B cell (primary cell): ENCODE data around the gene CCDC102A. TPM values are rescaled to one million over a fixed set of nuclear protein-coding genes. Genes with fewer than 3 reads are reported as not detected.

ENCODE experiments used
- ATAC-seq: fragments of 200-7000 bp; cut with Tn5 transposase; one replicate; pipeline ENCODE4 v1.10.0; 2021; ENCODE audit warnings: low read depth, mild to moderate bottlenecking, moderate number of reproducible peaks, moderate library complexity
- CTCF ChIA-PET: fragments of 350-600 bp; sonication (Branson Sonifier 250); formaldehyde crosslinking; loops from one replicate; lab custom pipeline; 2021; ENCODE audit warnings: antibody characterized with exemption, inconsistent platforms; lab: Charles Lee
- POLR2A ChIA-PET: fragments of 350-600 bp; sonication (Branson Sonifier 250); formaldehyde crosslinking; loops from one replicate; lab custom pipeline; 2021; ENCODE audit warnings: antibody characterized with exemption; lab: Charles Lee
- DNase-seq: peaks from one replicate; pipeline ENCODE4 v3.0.0; 2013
- H2AFZ ChIP-seq: 2 replicates; pipeline ENCODE4 v1.6.1; 2012; ENCODE audit warnings: mild to moderate bottlenecking, low read depth, low read length; ENCODE audit not compliant: insufficient read depth, poor library complexity, severe bottlenecking
- H3K27ac ChIP-seq, 2 donors: 1 replicate in 1 of 2; 2 replicates in 1 of 2; pipeline ENCODE4 v1.5.1; 2012 to 2013; ENCODE audit warnings: low read length in 2 of 2, mild to moderate bottlenecking in 2 of 2, moderate library complexity in 1 of 2
- H3K27me3 ChIP-seq, 4 experiments: fragments of 200-600 bp in 1 of 4; sonication (generic) in 1 of 4; replicated peaks in 1 of 4; 1 replicate in 2 of 4; 2 replicates in 2 of 4; pipeline versions ENCODE4 v1.6.1 to v1.7.0; 2013 to 2016; ENCODE audit warnings: low read length in 3 of 4, mild to moderate bottlenecking in 2 of 4, mixed read lengths in 1 of 4, moderate library complexity in 1 of 4; ENCODE audit not compliant: insufficient read depth in 4 of 4, control insufficient read depth in 3 of 4; ENCODE audit errors: control extremely low read depth in 1 of 4
- H3K36me3 ChIP-seq, 2 experiments: replicated peaks in 1 of 2; 1 replicate in 1 of 2; 2 replicates in 1 of 2; pipeline versions ENCODE4 v1.6.1 to v1.7.1; 2013; ENCODE audit warnings: low read length in 1 of 2; ENCODE audit not compliant: insufficient read depth in 2 of 2, control insufficient read depth in 1 of 2; ENCODE audit errors: control extremely low read depth in 1 of 2, extremely low read depth in 1 of 2
- H3K4me1 ChIP-seq, 2 donors: fragments of 200-600 bp in 1 of 2; sonication (generic) in 1 of 2; 1 replicate in 1 of 2; 2 replicates in 1 of 2; pipeline versions ENCODE4 v1.5.1 to v1.6.1; 2013 to 2017; ENCODE audit warnings: low read length in 2 of 2; ENCODE audit not compliant: control insufficient read depth in 2 of 2, insufficient read depth in 2 of 2
- H3K4me2 ChIP-seq: replicated peaks from 2 replicates; pipeline ENCODE3; 2012; ENCODE audit warnings: mild to moderate bottlenecking, low read depth, low read length; ENCODE audit not compliant: poor library complexity, severe bottlenecking
- H3K4me3 ChIP-seq, 5 experiments: fragments of 200-600 bp in 1 of 5; sonication (generic) in 1 of 5; 1 replicate in 3 of 5; 2 replicates in 2 of 5; pipeline versions ENCODE4 v1.5.1 to v1.7.0; 2011 to 2016; ENCODE audit warnings: low read length in 4 of 5, mild to moderate bottlenecking in 4 of 5, low read depth in 2 of 5, control low read depth in 1 of 5, moderate library complexity in 1 of 5; ENCODE audit not compliant: insufficient read depth in 1 of 5; ENCODE audit errors: control extremely low read depth in 1 of 5, extremely low read depth in 1 of 5
- H3K79me2 ChIP-seq: fragments of 200-600 bp; sonication (generic); one replicate; pipeline ENCODE4 v1.6.0; 2016; ENCODE audit warnings: low read length; ENCODE audit not compliant: control insufficient read depth, insufficient read depth
- H3K9ac ChIP-seq: fragments of 200-600 bp; sonication (generic); 2 replicates; pipeline ENCODE4 v1.6.1; 2017; ENCODE audit warnings: mild to moderate bottlenecking, low read length, moderate library complexity
- H3K9me3 ChIP-seq, 3 donors: one replicate each; pipeline versions ENCODE4 v1.6.1 to v1.7.1; 2013; ENCODE audit warnings: low read length in 2 of 3; ENCODE audit not compliant: control insufficient read depth in 2 of 3, insufficient read depth in 1 of 3; ENCODE audit errors: control extremely low read depth in 1 of 3
- H4K20me1 ChIP-seq: 2 replicates; pipeline ENCODE4 v1.6.0; 2012; ENCODE audit warnings: mild to moderate bottlenecking, low read length; ENCODE audit not compliant: insufficient read depth, control insufficient read depth, poor library complexity, severe bottlenecking
- H3K27ac Mint-ChIP-seq: one replicate; pipeline ENCODE4 v1.8.0; 2021; ENCODE audit warnings: mixed read lengths
- H3K27me3 Mint-ChIP-seq: one replicate; pipeline ENCODE4 v1.8.0; 2021; ENCODE audit warnings: mixed read lengths
- H3K4me1 Mint-ChIP-seq: one replicate; pipeline ENCODE4 v1.8.0; 2021; ENCODE audit warnings: mixed read lengths
- H3K4me3 Mint-ChIP-seq: one replicate; pipeline ENCODE4 v1.8.0; 2021; ENCODE audit warnings: mixed read lengths
- H3K9me3 Mint-ChIP-seq: one replicate; pipeline ENCODE4 v1.8.0; 2022; ENCODE audit warnings: mixed read lengths; ENCODE audit not compliant: insufficient read depth
- EZH2 ChIP-seq: IDR thresholded peaks from 2 replicates; pipeline ENCODE4 v1.6.1; 2012; ENCODE audit warnings: borderline replicate concordance, low read depth, mild to moderate bottlenecking, moderate library complexity, low read length; ENCODE audit not compliant: insufficient read depth, poor library complexity, severe bottlenecking
- WGBS: methylation state at CpG from one replicate; pipeline ENCODE4 v1.1.5; 2013; ENCODE audit warnings: missing lambda C conversion rate; ENCODE audit not compliant: insufficient coverage; 5-methylcytosine and 5-hydroxymethylcytosine counted together
- intact Hi-C: fragments of 100-400 bp; cut with micrococcal nuclease; formaldehyde crosslinking; loops from one replicate; pipeline ENCODE4 v1.10.0; 2022
- polyA plus RNA-seq: library from polyadenylated mRNA; depleted of rRNA; stranded (reverse); fragments of >200 nt; gene quantifications from 2 replicates; pipeline ENCODE4 v1.2.3, GENCODE V29; 2012
- total RNA-seq, 2 donors: library from RNA; stranded (reverse); fragments of 120-200 nt in 1 of 2; gene quantifications; 1 replicate in 1 of 2; 2 replicates in 1 of 2; pipeline versions ENCODE4 v1.2.3 to v1.2.4, GENCODE V29; 2013 to 2022
- TF ChIP-seq, protein P1 (sequence below): fragments of 200-600 bp; IDR thresholded peaks from one replicate; pipeline ENCODE4 v1.8.0; 2022; ENCODE audit warnings: antibody characterized with exemption, mild to moderate bottlenecking

Gene CCDC102A
- total and polyA plus RNA-seq, 2 donors (not counting 1 experiment from before 2014, with no cell fraction given), result 14.5 to 14.7 TPM

DNA sequence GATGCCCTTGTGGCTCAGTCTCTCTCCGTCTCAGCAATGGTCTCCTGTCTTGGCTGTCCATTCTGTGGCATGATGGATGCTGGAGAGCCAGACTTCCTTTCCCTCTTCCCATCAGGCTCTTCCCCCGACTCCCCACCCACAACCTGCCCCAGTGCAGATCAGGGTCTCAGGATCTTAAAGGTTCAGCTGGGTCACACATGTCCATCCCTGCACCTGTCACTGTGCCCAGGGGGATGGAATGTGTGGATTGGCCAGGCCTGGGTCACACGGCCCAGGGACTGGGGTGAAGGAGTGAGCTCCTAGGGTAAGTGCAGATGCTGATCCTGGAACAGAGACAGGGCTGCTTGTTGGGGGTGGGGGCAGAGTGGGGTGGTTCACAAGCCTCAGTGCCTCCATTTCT is 29.1 kb upstream of the CCDC102A start:
- H3K4me3 ChIP-seq, result no peak overlapping the region
- POLR2A ChIA-PET, result no interaction called here
- no peak overlapping the region for H3K9ac ChIP-seq
- H4K20me1 ChIP-seq, result peaks cover 64% of the 10 kb centered on the region
- H3K79me2 ChIP-seq, result peaks cover 42% of the 10 kb centered on the region
- H3K4me1 ChIP-seq, result no peaks in the 10 kb centered on the region
- H3K9me3 ChIP-seq, result peaks cover 0 to 5% (median 0%) of the 10 kb centered on the region in 3 donors
- H3K9me3 Mint-ChIP-seq, result peaks cover 3% of the 10 kb centered on the region
- peak overlapping the region; percentile 63 for H3K27ac Mint-ChIP-seq
- H3K4me3 Mint-ChIP-seq, result no peak overlapping the region
- H2AFZ ChIP-seq, result no peak overlapping the region
- H3K27me3 ChIP-seq, result no peaks in the 10 kb centered on the region
- intact Hi-C loops, result no loop called here
- H3K27me3 Mint-ChIP-seq, result no peaks in the 10 kb centered on the region
- WGBS, result 100% methylated on average over 2 of the region's 3 CpGs
- no peak overlapping the region for H3K4me2 ChIP-seq
- peaks cover 0 to 89% of the 10 kb centered on the region in 2 experiments for H3K36me3 ChIP-seq
- H3K4me1 Mint-ChIP-seq, result peaks cover 9% of the 10 kb centered on the region
- no peak for ATAC-seq
- H3K27ac ChIP-seq, result no peak overlapping the region
- TF ChIP-seq EZH2, result no peak
- TF ChIP-seq, protein P1, sequence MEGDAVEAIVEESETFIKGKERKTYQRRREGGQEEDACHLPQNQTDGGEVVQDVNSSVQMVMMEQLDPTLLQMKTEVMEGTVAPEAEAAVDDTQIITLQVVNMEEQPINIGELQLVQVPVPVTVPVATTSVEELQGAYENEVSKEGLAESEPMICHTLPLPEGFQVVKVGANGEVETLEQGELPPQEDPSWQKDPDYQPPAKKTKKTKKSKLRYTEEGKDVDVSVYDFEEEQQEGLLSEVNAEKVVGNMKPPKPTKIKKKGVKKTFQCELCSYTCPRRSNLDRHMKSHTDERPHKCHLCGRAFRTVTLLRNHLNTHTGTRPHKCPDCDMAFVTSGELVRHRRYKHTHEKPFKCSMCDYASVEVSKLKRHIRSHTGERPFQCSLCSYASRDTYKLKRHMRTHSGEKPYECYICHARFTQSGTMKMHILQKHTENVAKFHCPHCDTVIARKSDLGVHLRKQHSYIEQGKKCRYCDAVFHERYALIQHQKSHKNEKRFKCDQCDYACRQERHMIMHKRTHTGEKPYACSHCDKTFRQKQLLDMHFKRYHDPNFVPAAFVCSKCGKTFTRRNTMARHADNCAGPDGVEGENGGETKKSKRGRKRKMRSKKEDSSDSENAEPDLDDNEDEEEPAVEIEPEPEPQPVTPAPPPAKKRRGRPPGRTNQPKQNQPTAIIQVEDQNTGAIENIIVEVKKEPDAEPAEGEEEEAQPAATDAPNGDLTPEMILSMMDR, result no peak
- DNase-seq, result no peak
- CTCF ChIA-PET, result interaction anchor here (1.6 to 2.7 kb wide), 2 partner anchors 10 to 46 kb away, joined by 4 to 18 read pairs; no protein-coding TSS in a partner anchor

DNA sequence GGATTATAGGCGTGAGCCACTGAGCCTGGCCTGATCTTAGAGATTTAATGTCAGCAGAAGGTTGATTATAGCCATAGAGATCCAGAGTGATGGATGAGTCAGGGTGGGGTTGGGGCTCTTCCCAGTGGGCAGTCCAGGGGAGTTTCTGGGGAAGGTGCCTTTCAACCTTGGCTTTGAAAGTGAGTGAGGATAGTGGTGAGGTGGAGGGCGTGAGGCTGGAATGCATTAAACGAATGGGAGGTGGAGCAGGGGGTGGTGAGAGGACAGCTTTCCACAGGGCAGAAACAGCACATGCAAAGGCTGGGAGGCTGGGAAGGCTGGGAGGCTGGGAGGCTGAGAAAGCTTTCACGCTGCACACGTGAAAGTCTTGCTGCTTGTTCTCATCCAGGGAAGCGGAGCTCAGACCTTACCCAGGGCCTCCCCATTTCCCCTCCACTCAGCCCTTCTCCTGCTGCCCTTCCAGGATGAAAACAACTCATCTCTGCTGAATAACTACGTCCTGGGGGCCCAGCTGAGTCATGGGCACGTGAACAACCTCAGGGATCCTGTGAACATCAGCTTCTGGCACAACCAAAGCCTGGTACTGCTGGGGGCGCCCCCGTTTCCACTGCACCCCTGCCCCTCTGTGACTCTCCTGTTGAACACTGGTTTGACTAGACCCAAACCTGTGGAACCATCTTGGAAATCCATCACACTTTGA is 28.4 kb upstream of the CCDC102A start:
- Histone ChIP-seq H3K4me3 (no peak overlapping the region), H3K9me3 (peaks cover 0 to 5% (median 3%) of the 10 kb centered on the region in 3 donors), H3K27ac (no peak overlapping the region), H3K79me2 (peaks cover 42% of the 10 kb centered on the region), H2AFZ (no peak overlapping the region), H4K20me1 (peaks cover 69% of the 10 kb centered on the region), H3K27me3 (no peaks in the 10 kb centered on the region), H3K36me3 (peaks cover 0 to 89% of the 10 kb centered on the region in 2 experiments), H3K4me2 (no peak overlapping the region), H3K9ac (no peak overlapping the region), H3K4me1 (no peaks in the 10 kb centered on the region)
- intact Hi-C loops, result no loop called here
- peaks cover 15% of the 10 kb centered on the region for H3K4me1 Mint-ChIP-seq
- no peak for ATAC-seq
- H3K9me3 Mint-ChIP-seq, result peaks cover 7% of the 10 kb centered on the region
- no peaks in the 10 kb centered on the region for H3K27me3 Mint-ChIP-seq
- TF ChIP-seq EZH2, result no peak
- POLR2A ChIA-PET, result no interaction called here
- H3K27ac Mint-ChIP-seq, result peak overlapping the region; percentile 59
- 66% methylated on average over 8 of the region's 10 CpGs for WGBS
- H3K4me3 Mint-ChIP-seq, result no peak overlapping the region
- no peak for DNase-seq
- CTCF ChIA-PET, result interaction anchor here (1.6 to 2.7 kb wide), 2 partner anchors 11 to 46 kb away, joined by 4 to 18 read pairs; no protein-coding TSS in a partner anchor
